GM12878 (cell line): Measurements from ENCODE around the gene SLC1A5. TPM values are rescaled to one million over a fixed set of nuclear protein-coding genes. Genes with fewer than 3 reads are reported as not detected.

Source experiments
- ASH2L ChIP-seq: fragments of 300-600, 200-600 bp; sonication (generic); IDR thresholded peaks from 2 replicates; pipeline ENCODE4 v1.6.1; 2017; ENCODE audit warnings: low read depth, mild to moderate bottlenecking, borderline replicate concordance
- BACH1 ChIP-seq: fragments of 450-650 bp; IDR thresholded peaks from 2 replicates; pipeline ENCODE4 v1.6.1; 2017; ENCODE audit warnings: mild to moderate bottlenecking, borderline replicate concordance
- BHLHE40 ChIP-seq, 2 experiments: fragments of 450-650 bp in 1 of 2; IDR thresholded peaks; 2 replicates each; pipeline ENCODE4 v1.6.1; 2011 to 2017; ENCODE audit warnings: low read depth in 2 of 2, borderline replicate concordance in 1 of 2, improper control_type of control experiment in 1 of 2, low read length in 1 of 2, mild to moderate bottlenecking in 1 of 2
- CEBPB ChIP-seq, 2 experiments: fragments of 150-350 bp in 1 of 2; IDR thresholded peaks; 2 replicates each; pipeline ENCODE4 v1.6.1; 2012 to 2014; ENCODE audit warnings: low read depth in 2 of 2, low read length in 2 of 2, borderline replicate concordance in 1 of 2, inconsistent platforms in 1 of 2
- CREM ChIP-seq: IDR thresholded peaks from 2 replicates; pipeline ENCODE4 v1.6.1; 2014; ENCODE audit warnings: antibody characterized with exemption, low read depth
- DPF2 ChIP-seq: fragments of 450-650 bp; IDR thresholded peaks from 2 replicates; pipeline ENCODE4 v1.6.1; 2017; ENCODE audit warnings: mild to moderate bottlenecking
- FOXM1 ChIP-seq: IDR thresholded peaks from 2 replicates; pipeline ENCODE4 v1.6.1; 2012; ENCODE audit warnings: low read depth, mild to moderate bottlenecking, inconsistent platforms, low read length, moderate library complexity
- IKZF1 ChIP-seq: fragments of 450-650 bp; conservative IDR thresholded peaks from 2 replicates; pipeline ENCODE4 v1.6.1; 2017; ENCODE audit warnings: antibody characterized with exemption, mild to moderate bottlenecking
- JUNB ChIP-seq: IDR thresholded peaks from 2 replicates; pipeline ENCODE4 v1.6.1; 2016; ENCODE audit warnings: antibody characterized with exemption, mild to moderate bottlenecking
- JUND ChIP-seq: IDR thresholded peaks from 2 replicates; pipeline ENCODE4 v1.6.1; 2012; ENCODE audit warnings: low read depth, mild to moderate bottlenecking, low read length, improper control_type of control experiment, moderate library complexity
- MYC ChIP-seq: IDR thresholded peaks from 2 replicates; pipeline ENCODE4 v1.6.1; 2011; ENCODE audit warnings: mild to moderate bottlenecking, low read length, moderate library complexity, inconsistent platforms; ENCODE audit not compliant: insufficient read depth, insufficient replicate concordance, insufficient read length, severe bottlenecking
- NFYA ChIP-seq: IDR thresholded peaks from 2 replicates; pipeline ENCODE4 v1.6.1; 2011; ENCODE audit warnings: low read depth, mild to moderate bottlenecking, low read length, improper control_type of control experiment, borderline replicate concordance
- NR2C2 ChIP-seq: IDR thresholded peaks from 2 replicates; pipeline ENCODE4 v1.6.1; 2011; ENCODE audit warnings: borderline replicate concordance, low read depth; ENCODE audit not compliant: control insufficient read depth, insufficient read length
- PAX5 ChIP-seq: IDR thresholded peaks from 2 replicates; pipeline ENCODE4 v1.6.1; 2011; ENCODE audit warnings: low read depth, low read length, borderline replicate concordance
- POLR2AphosphoS5 ChIP-seq: IDR thresholded peaks from 2 replicates; pipeline ENCODE4 v1.6.1; 2011; ENCODE audit warnings: mild to moderate bottlenecking, low read length, inconsistent platforms
- RAD21 ChIP-seq: IDR thresholded peaks from 2 replicates; pipeline ENCODE4 v1.6.1; 2011; ENCODE audit warnings: mild to moderate bottlenecking, low read depth, low read length, moderate library complexity; ENCODE audit not compliant: insufficient read depth
- RFX5 ChIP-seq: IDR thresholded peaks from 2 replicates; pipeline ENCODE4 v1.6.1; 2011; ENCODE audit warnings: low read depth, low read length, improper control_type of control experiment
- RUNX3 ChIP-seq: IDR thresholded peaks from 2 replicates; pipeline ENCODE4 v1.6.1; 2012; ENCODE audit warnings: low read length, inconsistent platforms
- SMAD1 ChIP-seq: fragments of 450-650 bp; IDR thresholded peaks from 2 replicates; pipeline ENCODE4 v1.6.1; 2018; ENCODE audit warnings: mild to moderate bottlenecking, low read depth; ENCODE audit not compliant: partially characterized antibody
- SP1 ChIP-seq: IDR thresholded peaks from one replicate; pipeline ENCODE4 v1.6.1; 2011; ENCODE audit warnings: low read depth, low read length
- polyA plus RNA-seq, 11 experiments: library from polyadenylated mRNA; depleted of rRNA in 4 of 11; unstranded in 6 of 11; stranded (reverse) in 5 of 11; fragments of >200 nt; fragmentation: Nextera tagmentation in 4 of 11; fragmentation: Illumina TruSeq in 1 of 11; extraction: Ambion mirVana in 4 of 11; extraction: Trizol in 1 of 11; gene quantifications; 1 replicate in 1 of 11; 2 replicates in 10 of 11; pipeline versions ENCODE4 v1.2.1 to v1.2.3, GENCODE V29; 2011 to 2016; ENCODE audit warnings: inconsistent platforms in 2 of 11, missing spikeins in 2 of 11, low read depth in 1 of 11
- total RNA-seq, 4 experiments: library from RNA; depleted of rRNA in 3 of 4; stranded (reverse); fragments of >200 nt in 3 of 4; fragmentation: Illumina TruSeq in 1 of 4; extraction: Trizol in 1 of 4; gene quantifications; 2 replicates each; pipeline versions ENCODE4 v1.2.1 to v1.2.3, GENCODE V29; 2013 to 2021
- TF ChIP-seq, protein P1 (sequence below): fragments of 450-650 bp; conservative IDR thresholded peaks from 2 replicates; pipeline ENCODE4 v1.6.1; 2017; ENCODE audit warnings: mild to moderate bottlenecking, moderate library complexity
- TF ChIP-seq, protein P2 (sequence below): fragments of 450-650 bp; IDR thresholded peaks from 2 replicates; pipeline ENCODE4 v1.6.1; 2014; ENCODE audit warnings: mild to moderate bottlenecking
- TF ChIP-seq, protein P3 (sequence below): IDR thresholded peaks from 2 replicates; pipeline ENCODE4 v1.6.1; 2012; ENCODE audit warnings: low read length, inconsistent platforms
- TF ChIP-seq, protein P4 (sequence below): IDR thresholded peaks from 2 replicates; pipeline ENCODE4 v1.6.1; 2011; ENCODE audit warnings: borderline replicate concordance, low read depth, mild to moderate bottlenecking, moderate library complexity, low read length; ENCODE audit not compliant: insufficient read depth, poor library complexity, severe bottlenecking

The SLC1A5 gene
- total and polyA plus RNA-seq, 10 of the 15 experiments (the other 5 are each of a cell fraction or from before 2014, with no cell fraction given), result 9.1 to 129 (median 60.9) TPM

DNA sequence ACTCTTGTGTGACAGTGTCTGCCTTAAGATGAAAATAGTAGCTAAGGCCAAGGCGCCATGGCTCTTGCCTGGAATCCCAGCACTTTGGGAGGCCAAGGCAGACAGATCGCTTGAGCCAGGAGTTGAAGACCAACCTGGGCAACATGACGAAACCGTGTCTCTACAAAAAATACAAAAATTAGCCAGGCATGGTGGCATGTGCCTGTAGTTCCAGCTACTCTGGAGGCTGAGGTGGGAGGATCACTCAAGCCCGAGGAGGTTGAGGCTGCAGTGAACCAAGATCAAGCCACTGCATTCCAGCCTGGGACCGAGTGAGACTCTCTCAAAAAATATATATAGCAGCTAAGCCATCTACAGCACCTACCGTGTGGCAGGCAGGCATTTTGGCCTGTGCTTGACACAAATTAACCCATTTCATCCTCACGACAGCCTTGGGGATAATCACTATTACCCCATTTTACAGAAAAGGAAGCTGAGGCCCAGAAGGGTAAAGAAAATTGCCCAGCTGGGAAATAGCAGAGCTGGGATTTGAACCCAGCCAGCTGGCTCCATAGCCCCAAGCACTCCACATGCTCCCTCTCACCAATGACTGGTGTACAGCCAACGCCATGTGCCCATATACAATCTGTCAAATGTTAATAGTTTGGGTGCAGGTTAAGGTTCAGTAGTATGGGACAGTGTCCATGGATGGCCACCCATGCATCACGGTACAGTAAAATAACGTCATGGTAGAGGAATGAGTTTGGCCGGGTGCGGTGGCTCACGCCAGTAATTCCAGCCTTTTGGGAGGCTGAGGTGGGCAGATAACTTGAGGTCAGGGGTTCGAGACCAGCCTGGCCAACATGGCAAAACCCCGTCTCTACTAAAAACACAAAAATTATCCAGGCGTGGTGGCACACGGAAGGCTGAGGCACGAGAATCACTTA lies 3.1 kb downstream of the SLC1A5 start (continued):
- no peak; the same call in 1 of the 2 replicates for TF ChIP-seq POLR2AphosphoS5
- no peak for TF ChIP-seq NFYA
- TF ChIP-seq PAX5, result 0 out of 2 replicates have a peak, but pooled peaks have one; percentile 24
- TF ChIP-seq DPF2, result 0 out of 2 replicates have a peak, but pooled peaks have one; percentile 3
- no peak for TF ChIP-seq IKZF1
- TF ChIP-seq, protein P1, sequence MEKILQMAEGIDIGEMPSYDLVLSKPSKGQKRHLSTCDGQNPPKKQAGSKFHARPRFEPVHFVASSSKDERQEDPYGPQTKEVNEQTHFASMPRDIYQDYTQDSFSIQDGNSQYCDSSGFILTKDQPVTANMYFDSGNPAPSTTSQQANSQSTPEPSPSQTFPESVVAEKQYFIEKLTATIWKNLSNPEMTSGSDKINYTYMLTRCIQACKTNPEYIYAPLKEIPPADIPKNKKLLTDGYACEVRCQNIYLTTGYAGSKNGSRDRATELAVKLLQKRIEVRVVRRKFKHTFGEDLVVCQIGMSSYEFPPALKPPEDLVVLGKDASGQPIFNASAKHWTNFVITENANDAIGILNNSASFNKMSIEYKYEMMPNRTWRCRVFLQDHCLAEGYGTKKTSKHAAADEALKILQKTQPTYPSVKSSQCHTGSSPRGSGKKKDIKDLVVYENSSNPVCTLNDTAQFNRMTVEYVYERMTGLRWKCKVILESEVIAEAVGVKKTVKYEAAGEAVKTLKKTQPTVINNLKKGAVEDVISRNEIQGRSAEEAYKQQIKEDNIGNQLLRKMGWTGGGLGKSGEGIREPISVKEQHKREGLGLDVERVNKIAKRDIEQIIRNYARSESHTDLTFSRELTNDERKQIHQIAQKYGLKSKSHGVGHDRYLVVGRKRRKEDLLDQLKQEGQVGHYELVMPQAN, result no peak
- TF ChIP-seq SMAD1, result no peak
- TF ChIP-seq MYC, result no peak
- TF ChIP-seq RFX5, result no peak
- no peak for TF ChIP-seq BACH1
- peak; percentile 54 for TF ChIP-seq JUNB
- TF ChIP-seq CREM, result 0 out of 2 replicates have a peak, but pooled peaks have one; percentile 36
- TF ChIP-seq CEBPB (IDR thresholded peaks at IDR 0.05; ENCODE audit: borderline replicate concordance in 1 of 2, low read depth in 2 of 2, low read length in 2 of 2), result no peak
- TF ChIP-seq JUND, result no peak
- TF ChIP-seq ASH2L, result no peak
- TF ChIP-seq SP1, result no peak
- no peak for TF ChIP-seq RAD21
- TF ChIP-seq BHLHE40 (IDR thresholded peaks at IDR 0.05; ENCODE audit: borderline replicate concordance in 1 of 2, low read depth in 2 of 2, low read length in 1 of 2), result 0 out of 4 replicates have a peak, but pooled peaks of 1 of the 2 experiments have one; percentile 7
- no peak for TF ChIP-seq NR2C2
- TF ChIP-seq, protein P2, sequence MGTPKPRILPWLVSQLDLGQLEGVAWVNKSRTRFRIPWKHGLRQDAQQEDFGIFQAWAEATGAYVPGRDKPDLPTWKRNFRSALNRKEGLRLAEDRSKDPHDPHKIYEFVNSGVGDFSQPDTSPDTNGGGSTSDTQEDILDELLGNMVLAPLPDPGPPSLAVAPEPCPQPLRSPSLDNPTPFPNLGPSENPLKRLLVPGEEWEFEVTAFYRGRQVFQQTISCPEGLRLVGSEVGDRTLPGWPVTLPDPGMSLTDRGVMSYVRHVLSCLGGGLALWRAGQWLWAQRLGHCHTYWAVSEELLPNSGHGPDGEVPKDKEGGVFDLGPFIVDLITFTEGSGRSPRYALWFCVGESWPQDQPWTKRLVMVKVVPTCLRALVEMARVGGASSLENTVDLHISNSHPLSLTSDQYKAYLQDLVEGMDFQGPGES, result no peak
- TF ChIP-seq RUNX3, result peak; percentile 38; the same call in 1 of the 2 replicates
- no peak for TF ChIP-seq FOXM1
- TF ChIP-seq, protein P3, sequence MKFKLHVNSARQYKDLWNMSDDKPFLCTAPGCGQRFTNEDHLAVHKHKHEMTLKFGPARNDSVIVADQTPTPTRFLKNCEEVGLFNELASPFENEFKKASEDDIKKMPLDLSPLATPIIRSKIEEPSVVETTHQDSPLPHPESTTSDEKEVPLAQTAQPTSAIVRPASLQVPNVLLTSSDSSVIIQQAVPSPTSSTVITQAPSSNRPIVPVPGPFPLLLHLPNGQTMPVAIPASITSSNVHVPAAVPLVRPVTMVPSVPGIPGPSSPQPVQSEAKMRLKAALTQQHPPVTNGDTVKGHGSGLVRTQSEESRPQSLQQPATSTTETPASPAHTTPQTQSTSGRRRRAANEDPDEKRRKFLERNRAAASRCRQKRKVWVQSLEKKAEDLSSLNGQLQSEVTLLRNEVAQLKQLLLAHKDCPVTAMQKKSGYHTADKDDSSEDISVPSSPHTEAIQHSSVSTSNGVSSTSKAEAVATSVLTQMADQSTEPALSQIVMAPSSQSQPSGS, result no peak; the same call in 1 of the 2 replicates
- TF ChIP-seq, protein P4, sequence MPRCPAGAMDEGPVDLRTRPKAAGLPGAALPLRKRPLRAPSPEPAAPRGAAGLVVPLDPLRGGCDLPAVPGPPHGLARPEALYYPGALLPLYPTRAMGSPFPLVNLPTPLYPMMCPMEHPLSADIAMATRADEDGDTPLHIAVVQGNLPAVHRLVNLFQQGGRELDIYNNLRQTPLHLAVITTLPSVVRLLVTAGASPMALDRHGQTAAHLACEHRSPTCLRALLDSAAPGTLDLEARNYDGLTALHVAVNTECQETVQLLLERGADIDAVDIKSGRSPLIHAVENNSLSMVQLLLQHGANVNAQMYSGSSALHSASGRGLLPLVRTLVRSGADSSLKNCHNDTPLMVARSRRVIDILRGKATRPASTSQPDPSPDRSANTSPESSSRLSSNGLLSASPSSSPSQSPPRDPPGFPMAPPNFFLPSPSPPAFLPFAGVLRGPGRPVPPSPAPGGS, result no peak
